ENCODE results near the gene GAS2.

The GAS2 gene

DNA sequence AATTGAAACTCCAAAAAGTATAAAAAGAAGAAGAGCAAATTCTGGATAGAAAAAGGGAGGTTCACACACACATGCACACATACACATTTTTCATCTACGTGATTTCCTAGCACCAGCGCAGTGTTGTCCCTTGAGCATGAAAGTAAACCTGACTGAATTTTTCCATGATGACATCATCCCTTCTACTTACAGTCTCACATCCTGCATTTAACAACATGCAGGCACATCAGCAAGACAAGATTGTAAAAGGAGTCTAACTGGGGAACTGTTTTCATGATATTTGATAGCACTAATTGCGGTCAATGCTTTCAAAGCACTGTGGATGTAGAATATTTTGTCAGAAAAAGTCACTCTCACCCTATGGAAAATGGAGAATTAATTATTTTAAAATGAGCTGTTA lies 36.6 kb downstream of the GAS2 start (continued):
- TF ChIP-seq, protein P1, sequence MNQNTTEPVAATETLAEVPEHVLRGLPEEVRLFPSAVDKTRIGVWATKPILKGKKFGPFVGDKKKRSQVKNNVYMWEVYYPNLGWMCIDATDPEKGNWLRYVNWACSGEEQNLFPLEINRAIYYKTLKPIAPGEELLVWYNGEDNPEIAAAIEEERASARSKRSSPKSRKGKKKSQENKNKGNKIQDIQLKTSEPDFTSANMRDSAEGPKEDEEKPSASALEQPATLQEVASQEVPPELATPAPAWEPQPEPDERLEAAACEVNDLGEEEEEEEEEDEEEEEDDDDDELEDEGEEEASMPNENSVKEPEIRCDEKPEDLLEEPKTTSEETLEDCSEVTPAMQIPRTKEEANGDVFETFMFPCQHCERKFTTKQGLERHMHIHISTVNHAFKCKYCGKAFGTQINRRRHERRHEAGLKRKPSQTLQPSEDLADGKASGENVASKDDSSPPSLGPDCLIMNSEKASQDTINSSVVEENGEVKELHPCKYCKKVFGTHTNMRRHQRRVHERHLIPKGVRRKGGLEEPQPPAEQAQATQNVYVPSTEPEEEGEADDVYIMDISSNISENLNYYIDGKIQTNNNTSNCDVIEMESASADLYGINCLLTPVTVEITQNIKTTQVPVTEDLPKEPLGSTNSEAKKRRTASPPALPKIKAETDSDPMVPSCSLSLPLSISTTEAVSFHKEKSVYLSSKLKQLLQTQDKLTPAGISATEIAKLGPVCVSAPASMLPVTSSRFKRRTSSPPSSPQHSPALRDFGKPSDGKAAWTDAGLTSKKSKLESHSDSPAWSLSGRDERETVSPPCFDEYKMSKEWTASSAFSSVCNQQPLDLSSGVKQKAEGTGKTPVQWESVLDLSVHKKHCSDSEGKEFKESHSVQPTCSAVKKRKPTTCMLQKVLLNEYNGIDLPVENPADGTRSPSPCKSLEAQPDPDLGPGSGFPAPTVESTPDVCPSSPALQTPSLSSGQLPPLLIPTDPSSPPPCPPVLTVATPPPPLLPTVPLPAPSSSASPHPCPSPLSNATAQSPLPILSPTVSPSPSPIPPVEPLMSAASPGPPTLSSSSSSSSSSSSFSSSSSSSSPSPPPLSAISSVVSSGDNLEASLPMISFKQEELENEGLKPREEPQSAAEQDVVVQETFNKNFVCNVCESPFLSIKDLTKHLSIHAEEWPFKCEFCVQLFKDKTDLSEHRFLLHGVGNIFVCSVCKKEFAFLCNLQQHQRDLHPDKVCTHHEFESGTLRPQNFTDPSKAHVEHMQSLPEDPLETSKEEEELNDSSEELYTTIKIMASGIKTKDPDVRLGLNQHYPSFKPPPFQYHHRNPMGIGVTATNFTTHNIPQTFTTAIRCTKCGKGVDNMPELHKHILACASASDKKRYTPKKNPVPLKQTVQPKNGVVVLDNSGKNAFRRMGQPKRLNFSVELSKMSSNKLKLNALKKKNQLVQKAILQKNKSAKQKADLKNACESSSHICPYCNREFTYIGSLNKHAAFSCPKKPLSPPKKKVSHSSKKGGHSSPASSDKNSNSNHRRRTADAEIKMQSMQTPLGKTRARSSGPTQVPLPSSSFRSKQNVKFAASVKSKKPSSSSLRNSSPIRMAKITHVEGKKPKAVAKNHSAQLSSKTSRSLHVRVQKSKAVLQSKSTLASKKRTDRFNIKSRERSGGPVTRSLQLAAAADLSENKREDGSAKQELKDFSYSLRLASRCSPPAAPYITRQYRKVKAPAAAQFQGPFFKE (tag by site-specific recombination; IDR thresholded peaks at IDR 0.05; ENCODE audit: borderline replicate concordance): no peak
- TF ChIP-seq ZNF114 (tag by site-specific recombination; IDR thresholded peaks at IDR 0.05) (no peak), ZNF366 (tag by site-specific recombination; conservative IDR thresholded peaks at IDR 0.05) (peak; percentile 48; the same call in 1 of the 2 replicates), ZNF664 (tag by site-specific recombination; IDR thresholded peaks at IDR 0.05) (no peak), ZNF157 (tag by site-specific recombination; IDR thresholded peaks at IDR 0.05) (no peak), ZBTB21 (tag by site-specific recombination; IDR thresholded peaks at IDR 0.05) (peak; percentile 39; the same call in 1 of the 2 replicates), SCRT2 (tag by site-specific recombination; IDR thresholded peaks at IDR 0.05) (no peak), ZNF433 (tag by site-specific recombination; IDR thresholded peaks at IDR 0.05; ENCODE audit: low read depth) (no peak), IKZF3 (tag by site-specific recombination; IDR thresholded peaks at IDR 0.05) (peak; percentile 43; the same call in 1 of the 2 replicates), KLF8 (tag by site-specific recombination; IDR thresholded peaks at IDR 0.05) (peak; percentile 38; the same call in 1 of the 2 replicates), ZEB2 (tag by site-specific recombination; IDR thresholded peaks at IDR 0.05) (0 out of 2 replicates have a peak, but pooled peaks have one; percentile 22), ZNF132 (tag by site-specific recombination; IDR thresholded peaks at IDR 0.05; ENCODE audit: borderline replicate concordance) (no peak), ZNF707 (tag by site-specific recombination; IDR thresholded peaks at IDR 0.05) (no peak), ZNF10 (tag by site-specific recombination; IDR thresholded peaks at IDR 0.05) (peak; percentile 61; the same call in 1 of the 2 replicates), SP2 (tag by site-specific recombination; IDR thresholded peaks at IDR 0.05) (no peak)
- TF ChIP-seq, protein P2, sequence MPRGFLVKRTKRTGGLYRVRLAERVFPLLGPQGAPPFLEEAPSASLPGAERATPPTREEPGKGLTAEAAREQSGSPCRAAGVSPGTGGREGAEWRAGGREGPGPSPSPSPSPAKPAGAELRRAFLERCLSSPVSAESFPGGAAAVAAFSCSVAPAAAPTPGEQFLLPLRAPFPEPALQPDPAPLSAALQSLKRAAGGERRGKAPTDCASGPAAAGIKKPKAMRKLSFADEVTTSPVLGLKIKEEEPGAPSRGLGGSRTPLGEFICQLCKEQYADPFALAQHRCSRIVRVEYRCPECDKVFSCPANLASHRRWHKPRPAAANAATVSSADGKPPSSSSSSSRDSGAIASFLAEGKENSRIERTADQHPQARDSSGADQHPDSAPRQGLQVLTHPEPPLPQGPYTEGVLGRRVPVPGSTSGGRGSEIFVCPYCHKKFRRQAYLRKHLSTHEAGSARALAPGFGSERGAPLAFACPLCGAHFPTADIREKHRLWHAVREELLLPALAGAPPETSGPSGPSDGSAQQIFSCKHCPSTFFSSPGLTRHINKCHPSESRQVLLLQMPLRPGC (tag by site-specific recombination; IDR thresholded peaks at IDR 0.05): peak; percentile 40
- TF ChIP-seq, protein P3, sequence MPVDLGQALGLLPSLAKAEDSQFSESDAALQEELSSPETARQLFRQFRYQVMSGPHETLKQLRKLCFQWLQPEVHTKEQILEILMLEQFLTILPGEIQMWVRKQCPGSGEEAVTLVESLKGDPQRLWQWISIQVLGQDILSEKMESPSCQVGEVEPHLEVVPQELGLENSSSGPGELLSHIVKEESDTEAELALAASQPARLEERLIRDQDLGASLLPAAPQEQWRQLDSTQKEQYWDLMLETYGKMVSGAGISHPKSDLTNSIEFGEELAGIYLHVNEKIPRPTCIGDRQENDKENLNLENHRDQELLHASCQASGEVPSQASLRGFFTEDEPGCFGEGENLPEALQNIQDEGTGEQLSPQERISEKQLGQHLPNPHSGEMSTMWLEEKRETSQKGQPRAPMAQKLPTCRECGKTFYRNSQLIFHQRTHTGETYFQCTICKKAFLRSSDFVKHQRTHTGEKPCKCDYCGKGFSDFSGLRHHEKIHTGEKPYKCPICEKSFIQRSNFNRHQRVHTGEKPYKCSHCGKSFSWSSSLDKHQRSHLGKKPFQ (tag by site-specific recombination; IDR thresholded peaks at IDR 0.05): no peak
- TF ChIP-seq, protein P4, sequence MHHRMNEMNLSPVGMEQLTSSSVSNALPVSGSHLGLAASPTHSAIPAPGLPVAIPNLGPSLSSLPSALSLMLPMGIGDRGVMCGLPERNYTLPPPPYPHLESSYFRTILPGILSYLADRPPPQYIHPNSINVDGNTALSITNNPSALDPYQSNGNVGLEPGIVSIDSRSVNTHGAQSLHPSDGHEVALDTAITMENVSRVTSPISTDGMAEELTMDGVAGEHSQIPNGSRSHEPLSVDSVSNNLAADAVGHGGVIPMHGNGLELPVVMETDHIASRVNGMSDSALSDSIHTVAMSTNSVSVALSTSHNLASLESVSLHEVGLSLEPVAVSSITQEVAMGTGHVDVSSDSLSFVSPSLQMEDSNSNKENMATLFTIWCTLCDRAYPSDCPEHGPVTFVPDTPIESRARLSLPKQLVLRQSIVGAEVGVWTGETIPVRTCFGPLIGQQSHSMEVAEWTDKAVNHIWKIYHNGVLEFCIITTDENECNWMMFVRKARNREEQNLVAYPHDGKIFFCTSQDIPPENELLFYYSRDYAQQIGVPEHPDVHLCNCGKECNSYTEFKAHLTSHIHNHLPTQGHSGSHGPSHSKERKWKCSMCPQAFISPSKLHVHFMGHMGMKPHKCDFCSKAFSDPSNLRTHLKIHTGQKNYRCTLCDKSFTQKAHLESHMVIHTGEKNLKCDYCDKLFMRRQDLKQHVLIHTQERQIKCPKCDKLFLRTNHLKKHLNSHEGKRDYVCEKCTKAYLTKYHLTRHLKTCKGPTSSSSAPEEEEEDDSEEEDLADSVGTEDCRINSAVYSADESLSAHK (tag by site-specific recombination; IDR thresholded peaks at IDR 0.05): 0 out of 2 replicates have a peak, but pooled peaks have one; percentile 31
- TF ChIP-seq, protein P5, sequence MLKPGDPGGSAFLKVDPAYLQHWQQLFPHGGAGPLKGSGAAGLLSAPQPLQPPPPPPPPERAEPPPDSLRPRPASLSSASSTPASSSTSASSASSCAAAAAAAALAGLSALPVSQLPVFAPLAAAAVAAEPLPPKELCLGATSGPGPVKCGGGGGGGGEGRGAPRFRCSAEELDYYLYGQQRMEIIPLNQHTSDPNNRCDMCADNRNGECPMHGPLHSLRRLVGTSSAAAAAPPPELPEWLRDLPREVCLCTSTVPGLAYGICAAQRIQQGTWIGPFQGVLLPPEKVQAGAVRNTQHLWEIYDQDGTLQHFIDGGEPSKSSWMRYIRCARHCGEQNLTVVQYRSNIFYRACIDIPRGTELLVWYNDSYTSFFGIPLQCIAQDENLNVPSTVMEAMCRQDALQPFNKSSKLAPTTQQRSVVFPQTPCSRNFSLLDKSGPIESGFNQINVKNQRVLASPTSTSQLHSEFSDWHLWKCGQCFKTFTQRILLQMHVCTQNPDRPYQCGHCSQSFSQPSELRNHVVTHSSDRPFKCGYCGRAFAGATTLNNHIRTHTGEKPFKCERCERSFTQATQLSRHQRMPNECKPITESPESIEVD (tag by site-specific recombination; IDR thresholded peaks at IDR 0.05): peak; percentile 77
- TF ChIP-seq, protein P6, sequence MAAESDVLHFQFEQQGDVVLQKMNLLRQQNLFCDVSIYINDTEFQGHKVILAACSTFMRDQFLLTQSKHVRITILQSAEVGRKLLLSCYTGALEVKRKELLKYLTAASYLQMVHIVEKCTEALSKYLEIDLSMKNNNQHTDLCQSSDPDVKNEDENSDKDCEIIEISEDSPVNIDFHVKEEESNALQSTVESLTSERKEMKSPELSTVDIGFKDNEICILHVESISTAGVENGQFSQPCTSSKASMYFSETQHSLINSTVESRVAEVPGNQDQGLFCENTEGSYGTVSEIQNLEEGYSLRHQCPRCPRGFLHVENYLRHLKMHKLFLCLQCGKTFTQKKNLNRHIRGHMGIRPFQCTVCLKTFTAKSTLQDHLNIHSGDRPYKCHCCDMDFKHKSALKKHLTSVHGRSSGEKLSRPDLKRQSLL (tag by site-specific recombination; IDR thresholded peaks at IDR 0.05): no peak
- TF ChIP-seq, protein P7, sequence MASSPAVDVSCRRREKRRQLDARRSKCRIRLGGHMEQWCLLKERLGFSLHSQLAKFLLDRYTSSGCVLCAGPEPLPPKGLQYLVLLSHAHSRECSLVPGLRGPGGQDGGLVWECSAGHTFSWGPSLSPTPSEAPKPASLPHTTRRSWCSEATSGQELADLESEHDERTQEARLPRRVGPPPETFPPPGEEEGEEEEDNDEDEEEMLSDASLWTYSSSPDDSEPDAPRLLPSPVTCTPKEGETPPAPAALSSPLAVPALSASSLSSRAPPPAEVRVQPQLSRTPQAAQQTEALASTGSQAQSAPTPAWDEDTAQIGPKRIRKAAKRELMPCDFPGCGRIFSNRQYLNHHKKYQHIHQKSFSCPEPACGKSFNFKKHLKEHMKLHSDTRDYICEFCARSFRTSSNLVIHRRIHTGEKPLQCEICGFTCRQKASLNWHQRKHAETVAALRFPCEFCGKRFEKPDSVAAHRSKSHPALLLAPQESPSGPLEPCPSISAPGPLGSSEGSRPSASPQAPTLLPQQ (tag by site-specific recombination; IDR thresholded peaks at IDR 0.05): no peak
- TF ChIP-seq, protein P8, sequence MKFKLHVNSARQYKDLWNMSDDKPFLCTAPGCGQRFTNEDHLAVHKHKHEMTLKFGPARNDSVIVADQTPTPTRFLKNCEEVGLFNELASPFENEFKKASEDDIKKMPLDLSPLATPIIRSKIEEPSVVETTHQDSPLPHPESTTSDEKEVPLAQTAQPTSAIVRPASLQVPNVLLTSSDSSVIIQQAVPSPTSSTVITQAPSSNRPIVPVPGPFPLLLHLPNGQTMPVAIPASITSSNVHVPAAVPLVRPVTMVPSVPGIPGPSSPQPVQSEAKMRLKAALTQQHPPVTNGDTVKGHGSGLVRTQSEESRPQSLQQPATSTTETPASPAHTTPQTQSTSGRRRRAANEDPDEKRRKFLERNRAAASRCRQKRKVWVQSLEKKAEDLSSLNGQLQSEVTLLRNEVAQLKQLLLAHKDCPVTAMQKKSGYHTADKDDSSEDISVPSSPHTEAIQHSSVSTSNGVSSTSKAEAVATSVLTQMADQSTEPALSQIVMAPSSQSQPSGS (tag by site-specific recombination; IDR thresholded peaks at IDR 0.05; ENCODE audit: low read depth): peak; percentile 96
